Chondrocyte (in vitro differentiated cells): ENCODE measurements around the gene NR3C2. TPM values are rescaled to one million over a fixed set of nuclear protein-coding genes. Genes with fewer than 3 reads are reported as not detected.

Experiments
- DNase-seq: peaks from one replicate; pipeline ENCODE4 v3.0.0; 2021; ENCODE audit warnings: mixed read lengths, low spot score
- H3K27ac Mint-ChIP-seq: one replicate; pipeline ENCODE4 v1.8.0; 2021; ENCODE audit warnings: mild to moderate bottlenecking, moderate library complexity, mixed read lengths; ENCODE audit not compliant: unreplicated experiment
- H3K27me3 Mint-ChIP-seq: 2 replicates; pipeline ENCODE4 v1.8.0; 2021; ENCODE audit warnings: low read depth, mixed read lengths
- H3K36me3 Mint-ChIP-seq: 2 replicates; pipeline ENCODE4 v1.8.0; 2021; ENCODE audit warnings: low read depth, mixed read lengths
- H3K4me1 Mint-ChIP-seq: 2 replicates; pipeline ENCODE4 v1.8.0; 2021; ENCODE audit warnings: low read depth, mild to moderate bottlenecking, mixed read lengths
- H3K4me3 Mint-ChIP-seq: one replicate; pipeline ENCODE4 v1.8.0; 2021; ENCODE audit warnings: mild to moderate bottlenecking, moderate library complexity, mixed read lengths; ENCODE audit not compliant: unreplicated experiment
- H3K9me3 Mint-ChIP-seq: 2 replicates; pipeline ENCODE4 v1.8.0; 2021; ENCODE audit warnings: low read depth, mixed read lengths
- CTCF ChIP-seq: fragments of 200-600 bp; sonication (generic); IDR thresholded peaks from 2 replicates; pipeline ENCODE4 v1.5.0; 2021; ENCODE audit warnings: antibody characterized with exemption, mild to moderate bottlenecking, moderate library complexity
- total RNA-seq: library from RNA; stranded (reverse); gene quantifications from 3 replicates; pipeline ENCODE4 v1.2.1, GENCODE V29; 2021

NR3C2 gene
- total RNA-seq, 1 donor from 2014 or later = 0.20 TPM

- no peak overlapping the region for H3K4me3 Mint-ChIP-seq
- H3K4me1 Mint-ChIP-seq = peaks cover 50% of the 10 kb centered on the region
- H3K27ac Mint-ChIP-seq = peak overlapping the region; percentile 50
- H3K9me3 Mint-ChIP-seq = no peaks in the 10 kb centered on the region
- H3K27me3 Mint-ChIP-seq = no peaks in the 10 kb centered on the region
- no peak for DNase-seq
- peak; percentile 19 for TF ChIP-seq CTCF
- H3K36me3 Mint-ChIP-seq = peaks cover 34% of the 10 kb centered on the region
Measured at GRCh38 chr4:148067301-148067916, 374.8 kb downstream of the NR3C2 start.

GRCh38 chr4:148065075-148065474 lies 377.1 kb downstream of the NR3C2 start:
- Mint-ChIP-seq H3K4me3 (no peak overlapping the region), H3K36me3 (peaks cover 38% of the 10 kb centered on the region), H3K27me3 (no peaks in the 10 kb centered on the region), H3K9me3 (no peaks in the 10 kb centered on the region), H3K27ac (peak overlapping the region; percentile 50), H3K4me1 (peaks cover 57% of the 10 kb centered on the region)
- TF ChIP-seq CTCF = no peak
- DNase-seq = no peak

GRCh38 chr4:148064451-148064850 lies 377.8 kb downstream of the NR3C2 start:
- TF ChIP-seq CTCF = no peak
- peak overlapping the region; percentile 55 for H3K27ac Mint-ChIP-seq
- H3K4me3 Mint-ChIP-seq = no peak overlapping the region
- no peak for DNase-seq
- no peaks in the 10 kb centered on the region for H3K27me3 Mint-ChIP-seq
- no peaks in the 10 kb centered on the region for H3K9me3 Mint-ChIP-seq
- H3K4me1 Mint-ChIP-seq = peaks cover 54% of the 10 kb centered on the region
- peaks cover 38% of the 10 kb centered on the region for H3K36me3 Mint-ChIP-seq

GRCh38 chr4:148062301-148062950 lies 379.8 kb downstream of the NR3C2 start:
- no peaks in the 10 kb centered on the region for H3K27me3 Mint-ChIP-seq
- H3K4me1 Mint-ChIP-seq = peaks cover 54% of the 10 kb centered on the region
- no peaks in the 10 kb centered on the region for H3K9me3 Mint-ChIP-seq
- H3K27ac Mint-ChIP-seq = no peak overlapping the region
- peaks cover 34% of the 10 kb centered on the region for H3K36me3 Mint-ChIP-seq
- DNase-seq = no peak
- no peak overlapping the region for H3K4me3 Mint-ChIP-seq
- no peak for TF ChIP-seq CTCF

GRCh38 chr4:148061795-148062194 lies 380.4 kb downstream of the NR3C2 start:
- Mint-ChIP-seq H3K27me3 (no peaks in the 10 kb centered on the region), H3K4me3 (no peak overlapping the region), H3K9me3 (no peaks in the 10 kb centered on the region), H3K36me3 (peaks cover 32% of the 10 kb centered on the region), H3K4me1 (peaks cover 54% of the 10 kb centered on the region), H3K27ac (peak overlapping the region; percentile 29)
- DNase-seq = no peak
- no peak for TF ChIP-seq CTCF
